Neural progenitor cell (in vitro differentiated cells): ENCODE results near the gene ADGB.

Experiments used
- EZH2 ChIP-seq: fragments of 200-600 bp; sonication (generic); IDR thresholded peaks from 2 replicates; pipeline ENCODE4 v1.6.1; 2017; ENCODE audit warnings: antibody characterized with exemption, mild to moderate bottlenecking, moderate library complexity
- TF ChIP-seq, protein P1 (sequence below): fragments of 200-600 bp; sonication (generic); IDR thresholded peaks from 2 replicates; pipeline ENCODE4 v1.5.1; 2017; ENCODE audit warnings: antibody characterized with exemption, mild to moderate bottlenecking

DNA sequence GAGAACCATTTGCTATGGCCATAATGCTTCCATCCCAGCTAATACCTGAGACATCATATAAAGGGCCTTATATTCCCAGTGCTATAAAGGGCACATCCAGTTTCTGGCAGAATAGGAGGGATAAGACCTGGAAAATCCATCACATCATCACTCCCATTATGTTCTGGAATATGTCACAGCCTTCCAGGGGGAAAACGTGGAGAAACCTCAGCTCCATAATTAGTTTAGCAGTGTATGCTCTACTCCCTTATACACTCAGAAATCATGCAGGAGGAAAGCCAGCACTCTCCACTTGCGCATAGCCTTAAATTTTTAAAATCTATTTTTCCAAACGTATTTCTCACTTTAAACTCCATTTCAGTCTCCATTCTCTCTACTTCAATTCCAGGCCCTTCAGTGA is 140.9 kb downstream of the ADGB start:
- TF ChIP-seq, protein P1, sequence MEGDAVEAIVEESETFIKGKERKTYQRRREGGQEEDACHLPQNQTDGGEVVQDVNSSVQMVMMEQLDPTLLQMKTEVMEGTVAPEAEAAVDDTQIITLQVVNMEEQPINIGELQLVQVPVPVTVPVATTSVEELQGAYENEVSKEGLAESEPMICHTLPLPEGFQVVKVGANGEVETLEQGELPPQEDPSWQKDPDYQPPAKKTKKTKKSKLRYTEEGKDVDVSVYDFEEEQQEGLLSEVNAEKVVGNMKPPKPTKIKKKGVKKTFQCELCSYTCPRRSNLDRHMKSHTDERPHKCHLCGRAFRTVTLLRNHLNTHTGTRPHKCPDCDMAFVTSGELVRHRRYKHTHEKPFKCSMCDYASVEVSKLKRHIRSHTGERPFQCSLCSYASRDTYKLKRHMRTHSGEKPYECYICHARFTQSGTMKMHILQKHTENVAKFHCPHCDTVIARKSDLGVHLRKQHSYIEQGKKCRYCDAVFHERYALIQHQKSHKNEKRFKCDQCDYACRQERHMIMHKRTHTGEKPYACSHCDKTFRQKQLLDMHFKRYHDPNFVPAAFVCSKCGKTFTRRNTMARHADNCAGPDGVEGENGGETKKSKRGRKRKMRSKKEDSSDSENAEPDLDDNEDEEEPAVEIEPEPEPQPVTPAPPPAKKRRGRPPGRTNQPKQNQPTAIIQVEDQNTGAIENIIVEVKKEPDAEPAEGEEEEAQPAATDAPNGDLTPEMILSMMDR: no peak
- no peak for TF ChIP-seq EZH2
